Measurements from ENCODE around the gene MRPL34. TPM values are rescaled to one million over a fixed set of nuclear protein-coding genes. Genes with fewer than 3 reads are reported as not detected.

The MRPL34 gene
- total RNA-seq, 1 experiment from 2014 or later = 17.2 TPM

DNA sequence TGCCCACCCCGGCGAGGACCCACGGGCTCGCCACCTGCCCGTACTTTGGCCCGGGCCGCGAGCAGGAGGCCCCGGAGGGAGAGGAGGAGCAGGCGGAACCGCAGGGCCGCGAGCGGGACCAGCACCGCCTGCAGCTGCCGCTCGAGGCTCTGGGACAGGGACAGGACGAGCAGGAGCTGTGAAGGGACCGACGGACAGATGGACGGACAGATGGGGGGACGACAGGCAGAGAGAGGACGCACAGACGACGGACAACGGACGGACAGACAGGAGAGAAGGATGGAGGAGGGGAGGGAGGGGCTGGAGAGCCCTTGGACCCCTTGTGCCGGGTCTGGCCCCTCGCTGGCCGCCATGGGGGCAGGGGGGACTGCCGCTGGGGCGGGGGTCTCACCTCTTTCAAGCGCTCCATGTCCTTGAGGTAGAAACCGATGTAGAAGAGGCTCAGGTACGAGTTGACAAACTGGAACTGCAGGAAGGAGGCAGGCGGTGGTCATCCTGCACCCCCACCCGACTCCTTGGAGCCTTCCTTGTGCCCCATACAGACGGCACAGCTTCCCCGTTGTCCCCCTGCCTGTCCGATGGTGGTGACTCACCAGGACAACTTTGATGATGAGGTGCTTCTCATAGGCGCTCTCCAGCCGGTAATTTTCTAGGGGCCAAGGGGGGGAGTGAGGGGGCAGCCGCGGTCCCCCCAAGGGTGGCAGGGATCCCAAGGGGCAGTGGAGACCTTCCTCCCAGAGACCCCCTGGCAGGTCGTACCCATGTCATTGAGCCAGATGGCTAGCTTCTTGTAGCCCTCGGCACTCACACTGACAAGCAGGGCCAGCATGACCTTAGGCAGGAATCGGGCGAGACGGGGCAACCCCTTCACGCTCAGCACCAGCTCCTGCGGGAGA, 23.9 kb downstream of the MRPL34 start:
- Histone ChIP-seq H3K36me3 (peaks cover 8% of the 10 kb centered on the region), H3K4me3 (no peak overlapping the region), H3K9me3 (peaks cover 2% of the 10 kb centered on the region; the same call in 1 of the 2 replicates), H3K27me3 (no peaks in the 10 kb centered on the region)
- no peak for DNase-seq

DNA sequence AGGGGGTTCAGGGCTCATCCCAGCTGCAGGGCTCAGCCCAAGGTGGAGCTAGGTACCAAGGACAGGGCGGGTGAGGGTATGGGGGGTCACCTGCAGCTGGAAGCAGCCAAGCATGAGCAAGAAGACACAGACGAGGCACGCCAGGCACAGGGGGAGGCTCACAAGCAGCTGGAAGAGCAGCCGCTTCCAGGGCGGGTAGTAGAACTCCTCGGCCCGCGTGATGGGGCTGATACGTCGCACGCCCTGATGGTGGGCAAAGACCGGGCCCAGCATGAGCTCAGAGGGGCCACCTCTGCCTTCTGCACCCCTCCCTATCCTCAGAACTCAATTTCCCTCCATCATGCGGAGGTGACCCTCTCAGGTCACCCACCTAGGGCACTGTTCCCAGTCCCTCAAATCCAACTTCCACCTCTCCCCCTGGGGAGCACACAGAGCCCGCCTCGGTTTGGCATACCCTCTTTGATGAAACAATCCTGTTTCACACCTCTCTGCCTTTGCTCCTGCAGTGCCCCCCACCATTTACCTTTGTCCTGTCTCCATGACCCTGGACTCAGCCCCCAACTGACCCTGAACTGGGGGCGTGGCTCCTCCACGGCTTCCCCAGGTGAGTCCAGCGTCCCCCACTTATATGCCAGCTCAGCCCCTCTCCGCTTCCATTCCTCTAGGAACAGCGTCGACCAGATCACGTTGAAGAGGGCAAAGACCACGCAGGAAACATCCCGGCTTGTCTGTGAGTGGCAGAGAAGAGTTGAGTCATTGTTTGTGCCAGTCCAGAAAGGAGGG, 24.8 kb downstream of the MRPL34 start:
- no peaks in the 10 kb centered on the region for H3K27me3 ChIP-seq
- peaks cover 8% of the 10 kb centered on the region for H3K36me3 ChIP-seq
- H3K9me3 ChIP-seq = peaks cover 2% of the 10 kb centered on the region; the same call in 1 of the 2 replicates
- no peak for DNase-seq
- no peak overlapping the region for H3K4me3 ChIP-seq

DNA sequence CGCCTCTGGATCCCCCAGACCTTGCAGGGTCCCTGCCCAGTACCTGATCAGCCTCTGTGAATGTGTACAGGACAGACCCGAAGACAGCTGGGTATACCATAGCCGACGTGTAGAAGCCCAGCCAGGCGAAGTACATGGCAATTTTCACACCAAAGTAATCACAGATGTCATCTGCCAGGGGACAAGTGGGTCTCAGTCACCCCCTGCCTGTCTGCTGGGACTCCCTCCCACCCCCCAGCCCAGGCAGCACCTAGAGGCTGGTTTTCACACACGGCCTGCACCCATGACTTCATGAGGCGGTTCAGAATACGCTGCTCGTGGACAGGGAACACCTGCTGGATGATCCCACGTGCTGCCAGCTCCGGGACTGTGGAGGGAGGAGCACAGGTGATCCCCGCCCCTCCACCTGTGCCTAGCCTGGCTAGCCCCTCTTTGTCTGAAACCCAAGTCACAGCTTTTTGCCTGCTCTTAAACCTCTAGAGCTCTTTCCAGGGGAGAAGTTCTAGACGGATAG, 25.4 kb downstream of the MRPL34 start:
- Histone ChIP-seq H3K4me3 (no peak overlapping the region), H3K36me3 (peaks cover 8% of the 10 kb centered on the region), H3K9me3 (peaks cover 2% of the 10 kb centered on the region; the same call in 1 of the 2 replicates), H3K27me3 (no peaks in the 10 kb centered on the region)
- no peak for DNase-seq

DNA sequence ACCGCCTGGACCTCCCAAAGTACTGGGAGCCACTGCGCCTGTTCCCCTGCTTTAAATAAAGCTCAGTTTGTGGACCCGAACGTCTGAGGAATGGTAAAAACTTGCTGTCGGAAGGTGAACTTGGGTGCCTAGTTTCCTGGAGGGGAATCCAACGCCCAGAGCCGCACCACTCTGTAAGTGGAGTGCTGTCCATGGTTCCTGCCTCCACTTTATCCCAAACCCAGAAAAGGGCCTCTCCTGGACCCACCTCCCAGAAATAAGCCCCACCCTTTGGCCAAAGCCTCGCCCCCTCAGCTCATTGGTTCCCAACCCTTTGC, 26.6 kb downstream of the MRPL34 start:
- Histone ChIP-seq H3K9me3 (peaks cover 2% of the 10 kb centered on the region; the same call in 1 of the 2 replicates), H3K27me3 (no peaks in the 10 kb centered on the region), H3K4me3 (no peak overlapping the region), H3K36me3 (peaks cover 8% of the 10 kb centered on the region)
- DNase-seq = no peak

DNA sequence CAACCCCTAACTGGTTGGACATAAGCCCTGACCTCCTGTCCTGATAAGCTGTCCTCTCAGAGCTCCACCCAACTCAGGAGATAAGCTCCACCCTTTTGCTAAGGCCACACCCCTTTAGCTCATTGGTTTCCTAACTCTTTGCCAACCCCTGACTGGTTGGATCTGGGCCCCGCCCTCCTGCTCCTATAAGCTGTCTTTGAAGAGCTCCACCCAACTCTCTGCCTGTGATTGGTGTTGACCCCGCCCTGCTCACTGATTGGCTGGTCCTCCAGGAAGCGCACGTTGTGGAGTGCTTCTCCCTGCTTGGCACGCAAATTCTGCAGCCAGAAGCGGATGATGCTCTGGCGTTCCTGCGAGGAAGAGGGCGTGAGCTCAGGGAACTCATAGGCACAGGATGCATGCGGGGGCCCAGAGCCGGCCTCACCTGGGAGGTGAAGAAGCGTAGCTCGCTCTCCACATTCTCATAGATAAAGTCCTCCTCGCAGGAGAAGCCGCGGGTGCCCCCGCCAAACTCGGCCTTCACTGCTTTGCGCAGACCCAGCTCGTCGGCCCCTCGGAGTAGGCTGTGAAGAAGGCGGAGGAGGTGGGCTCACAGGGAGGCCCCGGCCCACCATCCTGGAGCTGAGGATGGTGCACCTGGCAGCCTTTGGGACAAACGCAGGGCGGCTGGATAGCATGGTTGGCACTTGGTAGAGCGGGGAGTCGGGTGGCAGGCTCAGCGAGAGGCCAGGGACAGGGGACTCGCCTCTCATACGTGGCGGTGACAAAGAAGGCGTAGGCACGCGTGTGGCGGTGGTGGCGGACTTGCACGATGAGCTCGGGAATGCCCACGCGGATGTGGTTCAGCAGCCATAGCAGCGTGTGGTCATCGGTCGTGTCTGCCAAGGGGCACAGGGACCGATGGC, 27.3 kb downstream of the MRPL34 start:
- H3K27me3 ChIP-seq = no peaks in the 10 kb centered on the region
- peak; percentile 71 for DNase-seq
- H3K9me3 ChIP-seq = peaks cover 2% of the 10 kb centered on the region; the same call in 1 of the 2 replicates
- H3K36me3 ChIP-seq = peaks cover 8% of the 10 kb centered on the region
- no peak overlapping the region for H3K4me3 ChIP-seq

DNA sequence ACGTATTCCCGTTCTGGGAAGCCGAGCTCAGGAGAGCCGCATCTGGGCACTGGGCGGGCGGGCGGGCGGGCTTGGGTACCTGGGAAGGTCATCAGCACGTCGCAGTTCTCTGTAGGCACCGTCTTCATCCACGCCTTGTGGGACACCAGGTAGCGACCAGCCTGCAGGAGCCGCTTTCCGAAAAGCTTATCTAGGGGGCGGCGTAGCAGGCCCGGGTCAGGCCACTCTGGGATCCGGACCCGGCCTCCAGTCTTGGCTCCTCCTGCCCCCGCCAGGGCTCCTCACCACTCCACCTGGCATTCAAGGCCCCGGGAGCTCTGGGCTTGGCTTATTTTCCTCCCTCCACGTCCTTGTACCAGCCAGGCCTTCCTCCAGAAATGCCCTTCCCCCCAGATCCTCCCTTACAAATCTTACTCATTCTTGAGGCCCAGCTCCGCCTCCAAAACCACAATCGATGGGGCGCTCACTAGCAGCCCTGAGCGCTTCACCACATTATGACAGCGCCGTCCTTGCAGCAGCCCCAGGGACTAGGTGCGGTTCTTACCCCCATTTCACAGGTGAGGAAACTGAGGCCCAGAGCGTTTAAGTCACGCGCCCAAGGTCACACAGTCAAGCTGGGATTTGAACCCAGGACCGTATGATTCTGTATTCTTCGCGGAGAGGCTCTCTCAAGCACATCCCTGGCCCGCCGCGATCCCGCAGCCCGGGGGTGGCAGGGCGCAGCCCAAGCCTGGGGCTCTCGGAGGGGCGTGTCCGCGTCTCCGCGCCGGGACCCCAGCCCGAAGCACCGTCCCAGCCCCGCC, 28.1 kb downstream of the MRPL34 start:
- peak; percentile 57 for DNase-seq
- H3K27me3 ChIP-seq = no peaks in the 10 kb centered on the region
- peaks cover 14% of the 10 kb centered on the region for H3K36me3 ChIP-seq
- peak overlapping the region; percentile 69 for H3K4me3 ChIP-seq
- peaks cover 2% of the 10 kb centered on the region; the same call in 1 of the 2 replicates for H3K9me3 ChIP-seq

DNA sequence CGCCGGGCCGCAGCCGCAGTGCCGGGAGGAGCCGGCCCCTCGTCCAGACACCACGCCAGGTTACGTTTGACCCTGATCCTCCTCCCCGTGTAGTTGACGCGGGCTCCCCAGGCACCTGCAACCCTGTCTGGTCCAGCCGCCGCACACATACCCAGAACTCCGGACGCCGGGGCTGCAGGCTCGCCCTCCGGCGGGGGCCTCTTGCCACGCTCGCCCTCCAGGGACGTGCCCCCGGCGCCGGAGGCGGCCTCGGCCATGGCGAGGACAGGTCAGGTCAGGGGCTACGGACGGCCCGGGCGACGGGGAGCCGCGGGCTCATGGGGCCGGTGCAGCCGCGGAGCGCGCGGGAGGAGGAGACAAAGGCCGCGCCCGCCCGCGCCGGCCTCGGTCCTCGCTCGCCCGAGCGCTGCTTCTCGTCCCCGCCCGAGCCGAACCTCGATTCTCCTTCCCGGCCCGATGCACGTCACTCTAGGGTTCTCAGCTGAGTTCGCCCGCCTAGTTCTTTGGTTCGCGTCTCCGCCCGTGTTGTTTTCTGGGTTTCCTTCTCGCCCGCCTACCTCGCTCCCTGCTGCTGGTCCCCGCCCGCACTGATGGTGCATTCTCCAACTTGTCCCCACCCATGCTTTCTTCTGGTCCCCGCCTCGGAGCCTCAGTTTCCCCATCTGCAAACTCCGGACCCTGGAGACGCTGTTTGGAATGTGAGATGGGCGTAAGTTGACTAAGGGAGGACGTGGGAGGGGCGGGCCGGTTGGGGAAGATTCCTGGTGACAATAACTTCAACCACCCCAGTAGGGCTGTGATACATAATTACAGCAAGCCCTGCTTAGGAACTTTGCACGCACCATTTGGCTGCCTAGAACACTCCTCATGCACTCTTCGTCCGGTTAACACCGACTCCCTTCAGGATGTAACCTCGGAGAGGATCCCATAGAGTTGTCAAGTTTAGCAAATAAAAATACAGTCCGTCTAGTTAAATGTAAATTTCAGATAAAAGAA, 29.0 kb downstream of the MRPL34 start, which contains the start of gene ANO8:
Gene ANO8 (minus strand): TSS at position 442 of the 996 bp plus-strand sequence. CDS start 185 bp downstream, at position 257.
- DNase-seq = peak; percentile 100
- peaks cover 18% of the 10 kb centered on the region for H3K36me3 ChIP-seq
- H3K4me3 ChIP-seq = peak within 1 kb of the TSS; percentile 69
- no peaks in the 10 kb centered on the region for H3K27me3 ChIP-seq
- peaks cover 2% of the 10 kb centered on the region; the same call in 1 of the 2 replicates for H3K9me3 ChIP-seq

DNA sequence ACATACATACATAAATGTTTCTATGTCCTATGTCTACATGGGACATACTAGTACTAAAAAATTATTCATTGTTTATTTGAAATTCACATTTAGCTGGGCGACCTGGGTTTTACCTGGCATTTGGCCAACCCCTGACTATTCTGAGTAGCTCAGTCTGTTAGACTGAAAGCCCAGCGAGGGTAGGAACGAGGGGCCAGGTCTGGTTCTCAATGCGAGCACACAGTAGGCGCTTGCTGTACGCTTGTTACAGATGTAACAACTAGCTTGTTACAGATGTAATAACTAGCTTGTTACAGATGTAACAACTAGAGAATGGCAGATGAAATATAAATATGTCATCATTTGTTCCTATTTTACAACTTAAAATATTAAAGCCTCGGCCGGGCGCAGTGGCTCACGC, 29.9 kb downstream of the MRPL34 start:
- Histone ChIP-seq H3K36me3 (peaks cover 18% of the 10 kb centered on the region), H3K9me3 (peaks cover 2% of the 10 kb centered on the region; the same call in 1 of the 2 replicates), H3K4me3 (no peak overlapping the region; the same call in 1 of the 2 replicates), H3K27me3 (no peaks in the 10 kb centered on the region)
- no peak for DNase-seq

DNA sequence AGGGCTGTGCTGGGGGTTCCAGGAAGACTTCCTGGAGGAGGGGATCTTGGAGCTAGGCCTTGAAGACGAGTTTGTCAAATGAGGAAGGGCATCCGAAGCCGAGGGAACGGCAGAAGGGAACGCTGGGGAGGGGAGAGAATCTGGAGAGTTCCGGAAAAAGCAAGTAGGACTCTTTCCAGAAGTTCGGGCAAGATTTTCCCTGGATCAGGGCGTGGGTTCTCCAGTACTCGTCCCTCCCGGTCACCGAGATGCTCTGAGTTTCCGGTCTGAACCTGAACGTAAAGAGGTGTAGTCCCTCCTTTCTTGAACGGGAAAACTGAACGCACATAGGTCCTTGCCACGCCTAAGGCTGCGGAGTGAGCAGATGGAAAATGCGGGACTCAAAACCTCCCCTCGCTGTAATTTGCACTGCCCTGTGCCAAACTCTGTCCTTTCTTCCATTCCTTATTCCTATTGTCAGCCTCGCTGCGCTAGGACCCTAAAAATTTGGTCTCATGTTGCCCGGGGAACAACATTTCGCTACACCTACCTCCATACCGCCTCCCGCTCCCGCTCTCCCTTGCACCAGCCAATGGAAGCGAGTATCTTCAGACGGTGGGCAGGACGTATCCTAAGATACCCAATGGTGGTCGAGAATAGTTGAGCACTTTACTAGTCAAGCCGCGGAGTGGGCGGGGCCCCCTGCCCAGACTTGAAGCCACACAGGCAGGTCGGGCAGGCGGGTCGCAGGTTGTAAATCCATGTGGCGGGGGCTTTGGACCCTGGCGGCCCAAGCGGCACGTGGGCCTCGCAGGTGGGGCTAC, 31.4 kb downstream of the MRPL34 start, which contains the start of gene GTPBP3:
Gene GTPBP3 (plus strand): TSS at position 682 of the 803 bp plus-strand sequence. CDS start 59 bp downstream, at position 741.
- peak; percentile 99 for DNase-seq
- peaks cover 2% of the 10 kb centered on the region; the same call in 1 of the 2 replicates for H3K9me3 ChIP-seq
- no peaks in the 10 kb centered on the region for H3K27me3 ChIP-seq
- peaks cover 22% of the 10 kb centered on the region for H3K36me3 ChIP-seq
- H3K4me3 ChIP-seq = peak within 1 kb of the TSS; percentile 94

DNA sequence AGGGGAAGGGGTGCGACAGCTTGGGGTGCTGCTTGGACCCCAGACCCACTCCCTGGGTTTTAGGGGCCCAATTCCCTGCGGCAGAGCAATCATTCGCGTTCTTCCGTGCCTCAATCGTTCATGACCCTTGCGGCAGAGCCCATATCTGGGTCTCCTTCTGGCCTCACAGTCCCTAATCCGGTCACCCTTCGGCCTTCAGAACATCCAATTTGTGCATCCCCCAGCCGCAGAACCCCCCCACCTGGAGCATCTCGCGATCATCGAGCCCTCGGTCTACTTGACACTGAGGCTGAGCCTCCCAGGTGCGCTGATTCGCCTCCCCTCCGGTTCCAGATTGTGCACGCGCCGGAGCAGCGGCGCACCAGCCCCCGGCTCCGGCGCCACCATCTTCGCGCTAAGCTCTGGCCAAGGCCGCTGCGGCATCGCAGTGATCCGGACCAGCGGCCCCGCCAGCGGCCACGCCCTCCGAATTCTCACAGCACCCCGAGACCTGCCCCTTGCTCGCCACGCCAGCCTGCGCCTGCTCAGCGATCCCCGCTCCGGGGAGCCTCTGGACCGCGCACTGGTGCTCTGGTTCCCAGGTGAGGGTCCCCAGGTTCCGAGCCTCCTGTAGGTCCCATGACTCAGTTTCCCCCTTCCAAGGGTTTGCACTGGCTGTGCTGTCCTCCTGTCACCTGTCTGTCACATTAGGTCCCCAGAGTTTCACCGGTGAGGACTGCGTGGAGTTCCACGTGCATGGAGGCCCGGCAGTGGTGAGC, 32.2 kb downstream of the MRPL34 start:
- H3K36me3 ChIP-seq = peaks cover 17% of the 10 kb centered on the region
- DNase-seq = peak; percentile 57
- H3K9me3 ChIP-seq = peaks cover under 1% of the 10 kb centered on the region; the same call in 1 of the 2 replicates
- H3K27me3 ChIP-seq = no peaks in the 10 kb centered on the region
- peak overlapping the region; percentile 94 for H3K4me3 ChIP-seq

DNA sequence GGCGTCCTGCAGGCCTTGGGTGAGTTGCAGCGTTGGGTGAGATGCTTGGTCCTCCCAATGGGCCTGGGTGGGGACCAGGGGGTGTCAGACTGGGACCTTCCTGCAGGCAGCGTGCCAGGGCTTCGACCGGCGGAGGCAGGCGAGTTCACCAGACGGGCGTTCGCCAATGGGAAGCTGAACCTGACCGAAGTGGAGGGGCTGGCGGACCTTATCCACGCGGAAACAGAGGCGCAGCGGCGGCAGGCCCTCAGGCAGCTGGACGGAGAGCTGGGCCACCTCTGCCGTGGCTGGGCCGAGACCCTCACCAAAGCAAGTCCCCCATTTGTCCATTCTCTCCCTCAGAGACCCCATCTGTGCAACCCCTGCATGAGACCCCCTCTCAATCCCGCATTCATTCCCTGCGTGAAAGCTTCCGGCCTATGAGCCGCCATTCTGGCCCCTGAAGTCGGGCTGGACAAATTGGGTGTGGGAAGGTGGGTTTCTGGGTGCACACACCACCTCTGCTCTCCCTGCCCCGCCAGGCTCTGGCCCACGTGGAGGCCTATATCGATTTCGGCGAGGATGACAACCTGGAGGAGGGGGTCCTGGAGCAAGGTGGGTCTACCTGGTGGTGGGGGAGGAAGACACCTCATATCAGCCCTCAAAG, 32.9 kb downstream of the MRPL34 start:
- Histone ChIP-seq H3K9me3 (no peaks in the 10 kb centered on the region), H3K4me3 (peak overlapping the region; percentile 94), H3K27me3 (no peaks in the 10 kb centered on the region), H3K36me3 (peaks cover 14% of the 10 kb centered on the region)
- no peak for DNase-seq

DNA sequence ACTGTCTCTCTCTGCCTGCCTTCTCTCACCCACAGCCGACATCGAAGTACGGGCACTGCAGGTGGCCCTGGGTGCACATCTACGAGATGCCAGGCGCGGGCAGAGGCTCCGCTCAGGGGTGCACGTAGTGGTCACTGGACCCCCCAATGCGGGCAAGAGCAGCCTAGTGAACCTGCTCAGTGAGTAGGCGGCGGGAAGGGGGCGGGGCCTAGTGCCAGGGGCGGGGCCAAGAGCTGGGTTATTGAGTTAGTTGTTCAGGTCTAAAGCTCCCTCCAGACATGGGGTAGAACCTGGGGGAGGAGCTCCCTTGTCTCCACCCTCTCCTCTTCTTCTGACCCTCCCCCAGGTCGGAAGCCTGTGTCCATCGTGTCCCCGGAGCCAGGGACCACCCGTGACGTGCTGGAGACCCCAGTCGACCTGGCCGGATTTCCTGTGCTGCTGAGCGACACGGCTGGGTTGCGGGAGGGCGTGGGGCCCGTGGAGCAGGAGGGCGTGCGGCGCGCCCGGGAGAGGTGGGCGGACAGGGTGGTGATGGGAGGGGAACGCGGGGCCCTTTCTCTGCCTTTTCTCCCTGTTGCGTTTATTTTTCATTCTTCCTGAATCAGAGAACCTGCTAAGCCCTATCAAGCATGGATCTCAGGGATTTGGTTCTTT, 33.5 kb downstream of the MRPL34 start:
- H3K27me3 ChIP-seq = no peaks in the 10 kb centered on the region
- H3K9me3 ChIP-seq = no peaks in the 10 kb centered on the region
- H3K36me3 ChIP-seq = peaks cover 14% of the 10 kb centered on the region
- no peak for DNase-seq
- no peak overlapping the region for H3K4me3 ChIP-seq
